CD14-positive monocyte (primary cell): ENCODE results near the gene CLEC14A. TPM values are rescaled to one million over a fixed set of nuclear protein-coding genes. Genes with fewer than 3 reads are reported as not detected.

ENCODE experiments used
- DNase-seq, 3 donors: peaks; one replicate each; pipeline ENCODE4 v3.0.0-alpha.2; 2011 to 2022
- H2AFZ ChIP-seq: 2 replicates; pipeline ENCODE4 v1.6.0; 2012; ENCODE audit warnings: mild to moderate bottlenecking, low read depth, low read length, inconsistent platforms; ENCODE audit not compliant: insufficient read depth, poor library complexity, severe bottlenecking
- H3K27ac ChIP-seq, 2 donors: 1 replicate in 1 of 2; 2 replicates in 1 of 2; pipeline ENCODE4 v1.5.1; 2012 to 2013; ENCODE audit warnings: low read length in 2 of 2, control low read depth in 1 of 2, inconsistent platforms in 1 of 2, low read depth in 1 of 2, mild to moderate bottlenecking in 1 of 2
- H3K27me3 ChIP-seq, 2 donors: one replicate each; pipeline versions ENCODE4 v1.6.0 to v1.6.1; 2011 to 2013; ENCODE audit warnings: low read length in 2 of 2; ENCODE audit not compliant: control insufficient read depth in 2 of 2, insufficient read depth in 2 of 2
- H3K36me3 ChIP-seq, 2 donors: replicated peaks in 1 of 2; 1 replicate in 1 of 2; 2 replicates in 1 of 2; pipeline versions ENCODE4 v1.5.1 to v1.6.1; 2012 to 2013; ENCODE audit warnings: low read length in 2 of 2, control low read depth in 1 of 2, inconsistent platforms in 1 of 2, mild to moderate bottlenecking in 1 of 2; ENCODE audit not compliant: insufficient read depth in 2 of 2, control insufficient read depth in 1 of 2
- H3K4me1 ChIP-seq, 2 donors: 1 replicate in 1 of 2; 2 replicates in 1 of 2; pipeline versions ENCODE4 v1.5.1 to v1.6.1; 2012 to 2013; ENCODE audit warnings: low read length in 2 of 2, control low read depth in 1 of 2, inconsistent platforms in 1 of 2, mild to moderate bottlenecking in 1 of 2, moderate library complexity in 1 of 2; ENCODE audit not compliant: insufficient read depth in 2 of 2, control insufficient read depth in 1 of 2
- H3K4me2 ChIP-seq: replicated peaks from 2 replicates; pipeline ENCODE3; 2012; ENCODE audit warnings: low read length, moderate library complexity, mild to moderate bottlenecking; ENCODE audit not compliant: poor library complexity, severe bottlenecking; ENCODE audit errors: extremely low read depth
- H3K4me3 ChIP-seq, 3 experiments: fragments of 200-600 bp in 1 of 3; sonication (generic) in 1 of 3; replicated peaks in 1 of 3; 1 replicate in 2 of 3; 2 replicates in 1 of 3; pipeline ENCODE4 v1.5.1; 2011 to 2013; ENCODE audit warnings: low read length in 3 of 3, mild to moderate bottlenecking in 3 of 3, control low read depth in 2 of 3, low read depth in 2 of 3, inconsistent platforms in 1 of 3, moderate library complexity in 1 of 3
- H3K79me2 ChIP-seq: 2 replicates; pipeline ENCODE4 v1.6.0; 2012; ENCODE audit warnings: mild to moderate bottlenecking, control low read depth, inconsistent platforms, low read length, moderate library complexity; ENCODE audit not compliant: insufficient read depth
- H3K9ac ChIP-seq: 2 replicates; pipeline ENCODE4 v1.6.0; 2017; ENCODE audit warnings: low read length, mild to moderate bottlenecking; ENCODE audit not compliant: insufficient read depth, poor library complexity, severe bottlenecking
- H3K9me3 ChIP-seq, 2 donors: replicated peaks in 1 of 2; 1 replicate in 1 of 2; 2 replicates in 1 of 2; pipeline versions ENCODE4 v1.5.1 to v1.6.1; 2012 to 2013; ENCODE audit warnings: low read length in 2 of 2, control low read depth in 1 of 2; ENCODE audit not compliant: control insufficient read depth in 1 of 2, insufficient read depth in 1 of 2
- H4K20me1 ChIP-seq: 2 replicates; pipeline ENCODE4 v1.6.0; 2012; ENCODE audit warnings: mild to moderate bottlenecking, low read length, control low read depth, moderate library complexity; ENCODE audit not compliant: insufficient read depth
- H3K27ac Mint-ChIP-seq, 7 donors: one replicate each; pipeline ENCODE4 v1.8.0; 2020; ENCODE audit warnings: mild to moderate bottlenecking in 7 of 7, mixed read lengths in 7 of 7, moderate library complexity in 6 of 7, inconsistent platforms in 2 of 7
- H3K27me3 Mint-ChIP-seq, 3 donors: one replicate each; pipeline ENCODE4 v1.8.0; 2021 to 2022; ENCODE audit warnings: low read depth in 3 of 3, mild to moderate bottlenecking in 3 of 3, mixed read lengths in 3 of 3, moderate library complexity in 3 of 3, inconsistent platforms in 1 of 3
- H3K36me3 Mint-ChIP-seq, 2 donors: one replicate each; pipeline ENCODE4 v1.8.0; 2020; ENCODE audit warnings: mixed read lengths in 2 of 2, inconsistent platforms in 1 of 2, mild to moderate bottlenecking in 1 of 2
- H3K4me1 Mint-ChIP-seq: one replicate; pipeline ENCODE4 v1.8.0; 2020; ENCODE audit warnings: mild to moderate bottlenecking, mixed read lengths
- H3K4me3 Mint-ChIP-seq, 2 donors: one replicate each; pipeline ENCODE4 v1.8.0; 2020; ENCODE audit warnings: mild to moderate bottlenecking in 2 of 2, mixed read lengths in 2 of 2, moderate library complexity in 1 of 2
- H3K9me3 Mint-ChIP-seq, 7 donors: one replicate each; pipeline ENCODE4 v1.8.0; 2020 to 2022; ENCODE audit warnings: mixed read lengths in 7 of 7, mild to moderate bottlenecking in 6 of 7, moderate library complexity in 6 of 7, inconsistent platforms in 2 of 7
- CTCF ChIP-seq: fragments of 200-600 bp; IDR thresholded peaks from one replicate; pipeline ENCODE4 v1.8.0; 2022; ENCODE audit warnings: antibody characterized with exemption, mild to moderate bottlenecking
- WGBS: methylation state at CpG from one replicate; pipeline ENCODE4 v1.1.5; 2013; ENCODE audit warnings: missing lambda C conversion rate; ENCODE audit not compliant: insufficient coverage; 5-methylcytosine and 5-hydroxymethylcytosine counted together
- intact Hi-C, 2 donors: fragments of 100-400 bp; cut with micrococcal nuclease; formaldehyde crosslinking; loops; one replicate each; pipeline versions ENCODE4 v1.15.0 to v1.15.1; 2023
- polyA plus RNA-seq, 3 donors: library from polyadenylated mRNA; depleted of rRNA in 1 of 3; unstranded in 2 of 3; stranded (reverse) in 1 of 3; fragments of 300-500 nt in 2 of 3; fragments of >200 nt in 1 of 3; fragmentation: Illumina TruSeq in 2 of 3; gene quantifications; 1 replicate in 2 of 3; 2 replicates in 1 of 3; pipeline ENCODE4 v1.2.3, GENCODE V29; 2012 to 2021

The CLEC14A gene
- polyA plus RNA-seq, 3 donors, result not detected

- Mint-ChIP-seq H3K4me1 (peaks cover 4% of the 10 kb centered on the region), H3K36me3 (no peaks in the 10 kb centered on the region), H3K4me3 (no peak overlapping the region), H3K27ac (peak overlapping the region in 1 of 7 donors; percentile 18), H3K9me3 (peaks cover 2 to 15% (median 11%) of the 10 kb centered on the region in 7 donors), H3K27me3 (peaks cover 34 to 41% (median 37%) of the 10 kb centered on the region in 3 donors)
- intact Hi-C loops, result no loop called here
- Histone ChIP-seq H3K9me3 (peaks cover 0 to 9% of the 10 kb centered on the region in 2 donors), H3K9ac (no peak overlapping the region), H3K36me3 (no peaks in the 10 kb centered on the region), H3K4me2 (no peak overlapping the region), H3K27me3 (peaks cover 13 to 32% of the 10 kb centered on the region in 2 donors), H3K27ac (no peak overlapping the region), H4K20me1 (no peaks in the 10 kb centered on the region), H2AFZ (no peak overlapping the region), H3K4me1 (no peaks in the 10 kb centered on the region), H3K4me3 (no peak overlapping the region), H3K79me2 (no peaks in the 10 kb centered on the region)
- DNase-seq, result no peak
- whole genome bisulfite sequencing, result 100% methylated on average over 2 of the region's 5 CpGs
- TF ChIP-seq CTCF, result no peak
Measured at GRCh38 chr14:38205119-38205813, 50.6 kb downstream of the CLEC14A start.

- Histone ChIP-seq H3K4me2 (no peak overlapping the region), H3K79me2 (no peaks in the 10 kb centered on the region), H3K4me1 (no peaks in the 10 kb centered on the region), H2AFZ (no peak overlapping the region), H3K9me3 (peaks cover 0 to 3% of the 10 kb centered on the region in 2 donors), H3K9ac (no peak overlapping the region), H3K36me3 (no peaks in the 10 kb centered on the region), H4K20me1 (no peaks in the 10 kb centered on the region), H3K27me3 (peaks cover 11 to 27% of the 10 kb centered on the region in 2 donors), H3K27ac (no peak overlapping the region), H3K4me3 (no peak overlapping the region)
- peaks cover 0 to 11% (median 5%) of the 10 kb centered on the region in 7 donors for H3K9me3 Mint-ChIP-seq
- no peak overlapping the region for H3K27ac Mint-ChIP-seq
- intact Hi-C loops, result no loop called here
- no peak for DNase-seq
- H3K27me3 Mint-ChIP-seq, result peaks cover 29 to 35% (median 32%) of the 10 kb centered on the region in 3 donors
- no peak for TF ChIP-seq CTCF
- H3K36me3 Mint-ChIP-seq, result no peaks in the 10 kb centered on the region
- H3K4me3 Mint-ChIP-seq, result no peak overlapping the region
- peaks cover 4% of the 10 kb centered on the region for H3K4me1 Mint-ChIP-seq
Measured at GRCh38 chr14:38204719-38205115, 51.2 kb downstream of the CLEC14A start.

Other genes starting within 250 kb of the CLEC14A start
- gene SSTR1, start 48.2 kb downstream of the CLEC14A start, polyA plus RNA-seq, result not detected